GM18508 (cell line): Measurements from ENCODE around the gene PUS10.
A peak's percentile ranks its signal among the peaks of the same experiment; 100 is the strongest.
"Not testable (repeated sequence)": the region's sequence is repeated elsewhere in the genome, so short reads cannot be mapped to it uniquely, and the experiment has no call there.

Experiments
- ATAC-seq: cut with Tn5 transposase; IDR thresholded peaks from one replicate; pipeline ENCODE4 v1.9.1; 2021; ENCODE audit warnings: moderate number of reproducible peaks; ENCODE audit not compliant: insufficient read depth, unreplicated experiment

PUS10 gene

DNA sequence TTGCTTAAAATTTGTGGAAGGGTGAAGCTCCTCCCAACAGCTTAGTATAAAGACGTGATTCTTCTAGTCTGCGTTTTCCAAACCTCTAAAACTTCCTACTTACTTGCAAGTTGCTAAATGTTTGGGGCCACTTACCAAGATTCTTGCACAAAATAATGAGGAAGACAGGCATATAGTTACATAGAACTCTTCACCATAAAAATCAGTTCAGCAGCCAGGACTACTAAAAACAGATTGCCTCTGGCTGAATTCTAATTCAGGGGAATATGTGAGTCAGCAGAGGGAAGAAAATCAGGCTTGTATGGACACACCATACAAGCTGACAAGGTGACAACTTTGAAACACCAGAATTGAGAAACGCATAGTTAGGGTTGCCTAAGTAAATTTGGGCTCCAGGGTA is 3.3 kb downstream of the PUS10 start:
- ATAC-seq = no peak

GRCh38 chr2:61013382-61013781 is 4.7 kb downstream of the PUS10 start:
- ATAC-seq = no peak

- ATAC-seq = not testable (repeated sequence)
Measured at GRCh38 chr2:61012303-61012702, 5.8 kb downstream of the PUS10 start.

- no peak for ATAC-seq
Measured at GRCh38 chr2:61011678-61012077, 6.4 kb downstream of the PUS10 start.

- ATAC-seq = no peak
Measured at GRCh38 chr2:61009355-61009754, 8.7 kb downstream of the PUS10 start.

DNA sequence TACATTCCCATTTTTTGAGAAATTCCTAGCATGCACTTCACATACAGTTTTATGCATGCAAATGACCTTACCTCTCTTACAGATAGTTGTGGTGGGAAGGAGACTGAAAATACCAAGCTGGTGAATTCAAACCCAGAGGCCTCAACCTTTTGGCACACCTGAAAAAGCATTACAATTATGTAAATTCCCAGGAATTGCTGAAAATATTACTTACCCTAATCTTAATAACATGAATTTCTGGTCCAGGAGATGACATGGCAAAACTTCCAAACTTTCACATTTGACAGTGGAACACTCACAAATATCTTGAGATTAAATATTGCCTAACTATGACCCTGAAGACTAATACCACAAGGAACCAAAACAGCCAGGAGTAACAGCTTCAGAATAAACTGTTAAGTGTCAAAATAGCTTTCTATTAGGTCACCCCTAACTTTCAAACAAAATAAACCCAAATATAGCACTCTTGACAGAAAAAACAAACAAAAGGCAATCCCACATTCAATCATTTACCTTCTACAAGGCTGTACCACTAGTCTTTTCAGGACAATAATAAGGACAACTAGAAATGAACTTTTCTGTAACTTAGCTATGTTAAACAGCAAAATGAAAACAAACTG is 11.5 kb downstream of the PUS10 start:
- ATAC-seq = no peak

GRCh38 chr2:61005736-61006135 is 12.3 kb downstream of the PUS10 start:
- ATAC-seq = no peak

GRCh38 chr2:60998628-60999545 is 19.2 kb downstream of the PUS10 start:
- no peak for ATAC-seq

- no peak for ATAC-seq
Measured at GRCh38 chr2:60994131-60994530, 23.9 kb downstream of the PUS10 start.

- ATAC-seq = peak; percentile 96
Measured at GRCh38 chr2:60992985-60993392, 25.1 kb downstream of the PUS10 start.

DNA sequence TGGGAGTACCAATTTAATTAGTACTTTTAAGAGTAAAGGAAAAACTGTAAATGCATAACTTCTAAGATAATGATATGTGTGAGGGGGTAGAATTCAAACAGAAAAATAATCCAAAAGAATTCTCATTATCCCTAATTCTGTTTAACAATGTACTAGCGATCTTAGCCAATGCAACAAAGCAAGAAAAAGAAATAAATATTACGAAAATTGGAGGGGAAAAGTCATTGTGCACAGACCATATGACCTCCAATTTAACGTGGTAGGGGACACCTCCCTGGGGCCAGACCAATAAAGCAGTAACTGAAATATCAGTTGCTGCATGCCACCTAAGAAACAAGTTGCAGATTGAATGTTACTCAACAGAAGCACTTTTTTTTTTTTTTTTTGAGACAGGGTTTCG is 26.4 kb downstream of the PUS10 start:
- no peak for ATAC-seq

DNA sequence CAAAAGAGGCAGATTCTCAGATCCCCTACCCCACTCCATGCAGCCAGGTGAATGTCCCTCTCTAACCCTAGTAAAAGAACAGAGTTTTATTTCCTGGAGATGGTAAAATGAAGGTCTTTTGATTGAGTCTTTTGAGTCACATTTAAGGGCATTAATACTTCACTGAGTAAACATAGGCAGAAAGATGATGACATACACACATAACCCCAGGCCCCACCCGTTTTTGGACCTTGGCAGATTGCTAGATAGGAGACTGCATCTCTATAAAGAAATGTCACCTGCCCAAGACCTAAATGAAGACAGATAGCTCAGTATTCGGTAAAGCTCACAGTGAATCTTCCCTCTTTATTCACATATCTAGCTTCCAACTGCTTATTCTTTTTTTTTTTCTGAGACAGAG is 28.8 kb downstream of the PUS10 start:
- no peak for ATAC-seq

DNA sequence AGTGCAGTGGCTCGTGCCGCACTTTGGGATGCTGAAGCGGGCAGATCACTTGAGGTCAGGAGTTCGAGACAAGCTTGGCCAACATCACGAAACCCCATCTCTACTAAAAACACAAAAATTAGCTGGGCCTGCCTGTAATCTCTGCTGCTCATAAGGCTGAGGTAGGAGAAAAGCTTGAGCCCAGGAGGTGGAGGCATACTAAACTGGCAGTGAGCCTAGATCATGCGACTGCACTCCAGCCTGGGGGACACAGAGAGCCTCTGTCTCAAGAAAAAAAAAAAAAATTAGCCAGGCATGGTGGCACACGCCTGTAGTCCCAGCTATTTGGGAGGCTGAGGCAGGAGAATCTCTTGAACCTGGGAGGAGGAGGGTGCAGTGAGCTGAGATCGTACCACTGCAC is 30.4 kb downstream of the PUS10 start:
- ATAC-seq = not testable (repeated sequence)

- ATAC-seq = no peak
Measured at GRCh38 chr2:60987041-60987440, 31.0 kb downstream of the PUS10 start.

DNA sequence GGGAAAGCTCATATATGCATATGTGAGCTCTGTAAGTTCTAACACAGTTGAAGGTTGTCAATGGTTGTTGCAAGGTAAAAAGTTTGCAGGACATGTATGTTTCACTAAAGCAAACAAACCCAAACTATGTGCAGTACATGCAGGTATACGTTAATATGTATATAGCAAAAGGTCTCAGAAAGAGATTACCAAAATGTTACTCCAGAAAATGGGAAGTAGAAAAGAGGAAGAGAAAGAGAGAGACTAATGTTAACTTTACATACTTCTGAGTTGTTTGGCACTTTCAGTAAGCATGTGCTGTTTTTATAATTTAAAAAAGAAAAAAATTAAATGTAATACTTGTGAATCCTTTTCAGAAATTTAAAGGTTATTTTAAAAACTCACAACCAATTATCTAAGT is 33.3 kb downstream of the PUS10 start:
- ATAC-seq = no peak

DNA sequence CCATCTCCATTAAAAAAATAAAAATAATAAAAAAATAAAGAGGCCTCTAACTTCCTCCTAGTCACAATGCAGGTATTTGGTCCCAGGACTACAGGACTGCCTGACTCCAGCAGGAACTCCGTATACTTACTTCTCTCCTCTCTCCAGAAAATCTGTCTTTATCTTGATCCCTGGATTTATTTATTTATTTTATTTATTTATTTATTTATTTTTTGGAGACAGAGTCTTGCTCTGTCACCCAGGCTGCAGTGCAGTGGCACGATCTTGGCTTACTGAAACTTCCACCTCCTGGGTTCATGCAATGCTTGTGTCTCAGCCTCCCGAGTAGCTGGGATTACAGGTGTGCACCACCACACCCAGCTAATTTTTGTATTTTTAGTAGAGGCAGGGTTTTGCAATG is 36.0 kb downstream of the PUS10 start:
- ATAC-seq = not testable (repeated sequence)

GRCh38 chr2:60980071-60980815 is 37.8 kb downstream of the PUS10 start:
- no peak for ATAC-seq

DNA sequence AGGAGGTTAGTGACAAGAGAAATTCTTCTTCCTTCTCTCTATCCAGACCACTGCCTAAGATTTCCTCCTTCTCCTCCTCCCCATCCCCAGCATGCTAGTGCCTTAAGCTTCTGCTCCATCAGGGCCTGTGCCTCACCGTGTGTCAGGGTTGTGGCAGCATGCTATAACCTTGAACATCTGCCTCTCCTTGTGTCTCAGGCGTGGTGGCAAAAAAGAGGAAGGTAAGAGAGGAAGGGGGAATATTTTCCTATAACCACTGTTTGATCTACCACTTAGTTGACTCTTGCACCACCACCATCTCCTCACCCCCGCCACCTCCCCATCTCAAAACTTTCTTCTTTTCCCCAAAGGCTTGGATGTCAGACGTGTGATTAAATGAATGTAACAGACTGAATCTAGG is 38.8 kb downstream of the PUS10 start:
- ATAC-seq = no peak

DNA sequence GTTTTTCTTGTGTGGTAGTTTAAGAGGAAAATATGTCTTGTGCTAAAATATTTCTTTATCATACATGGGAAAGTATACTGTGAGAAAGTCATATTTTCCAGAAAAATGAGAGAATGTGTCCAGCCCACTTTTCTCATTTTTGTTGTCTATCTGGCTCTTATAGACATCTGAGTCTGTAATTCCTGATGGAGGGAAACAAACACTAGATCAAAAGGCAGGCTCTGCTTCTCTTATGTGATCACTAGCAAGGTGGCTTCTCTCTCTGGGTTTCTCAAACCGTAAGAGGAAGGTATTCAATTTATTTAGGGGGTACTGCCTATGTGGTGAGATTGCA is 40.5 kb downstream of the PUS10 start:
- ATAC-seq = peak; percentile 11

GRCh38 chr2:60976875-60977561 is 41.0 kb downstream of the PUS10 start:
- peak; percentile 66 for ATAC-seq
